HG03521 (cell line): ENCODE measurements around the gene DCLK2.

ENCODE experiments used
- ATAC-seq: cut with Tn5 transposase; IDR thresholded peaks from one replicate; pipeline ENCODE4 v1.9.1; 2021; ENCODE audit warnings: mild to moderate bottlenecking, moderate library complexity; ENCODE audit not compliant: unreplicated experiment

Gene DCLK2

GRCh38 chr4:150078041-150078578 lies at the start of gene DCLK2:
Gene DCLK2, plus strand, starts transcription at chr4:150078445. Its CDS starts 583 bp downstream, at chr4:150079028.
- peak; percentile 13 for ATAC-seq

- ATAC-seq, result no peak
Observed at GRCh38 chr4:150032541-150032940, 45.7 kb upstream of the DCLK2 start.

- ATAC-seq, result no peak
Observed at GRCh38 chr4:150033081-150033480, 45.2 kb upstream of the DCLK2 start.

GRCh38 chr4:150033901-150034300 lies 44.3 kb upstream of the DCLK2 start:
- ATAC-seq, result no peak

- no peak for ATAC-seq
Observed at GRCh38 chr4:150037251-150037856, 40.9 kb upstream of the DCLK2 start.

GRCh38 chr4:150038335-150039076 lies 39.7 kb upstream of the DCLK2 start:
- ATAC-seq, result peak; percentile 96

GRCh38 chr4:150039274-150040127 lies 38.7 kb upstream of the DCLK2 start:
- no peak for ATAC-seq

- no peak for ATAC-seq
Observed at GRCh38 chr4:150044517-150044916, 33.7 kb upstream of the DCLK2 start.

- ATAC-seq, result no peak
Observed at GRCh38 chr4:150045410-150045809, 32.8 kb upstream of the DCLK2 start.

GRCh38 chr4:150046728-150047217 lies 31.5 kb upstream of the DCLK2 start:
- no peak for ATAC-seq

GRCh38 chr4:150047546-150047945 lies 30.7 kb upstream of the DCLK2 start:
- ATAC-seq, result no peak

GRCh38 chr4:150049682-150050081 lies 28.6 kb upstream of the DCLK2 start:
- no peak for ATAC-seq

GRCh38 chr4:150050566-150050965 lies 27.7 kb upstream of the DCLK2 start:
- no peak for ATAC-seq

- ATAC-seq, result no peak
Observed at GRCh38 chr4:150051111-150051510, 27.1 kb upstream of the DCLK2 start.

GRCh38 chr4:150055467-150055866 lies 22.8 kb upstream of the DCLK2 start:
- ATAC-seq, result no peak

GRCh38 chr4:150056569-150056968 lies 21.7 kb upstream of the DCLK2 start:
- ATAC-seq, result no peak

GRCh38 chr4:150061086-150061776 lies 17.0 kb upstream of the DCLK2 start:
- no peak for ATAC-seq

GRCh38 chr4:150063128-150063527 lies 15.1 kb upstream of the DCLK2 start:
- ATAC-seq, result no peak

GRCh38 chr4:150065740-150066139 lies 12.5 kb upstream of the DCLK2 start:
- no peak for ATAC-seq

- no peak for ATAC-seq
Observed at GRCh38 chr4:150067859-150068258, 10.4 kb upstream of the DCLK2 start.
